Tibial artery (tissue), 4 donors: Measurements from ENCODE around the gene AP2M1.

Experiments
- DNase-seq, 2 donors: peaks; one replicate each; pipeline ENCODE4 v3.0.0-alpha.2; 2019
- H3K27ac ChIP-seq, 2 donors: fragments of 200-600 bp; sonication (generic) in 1 of 2; 1 replicate in 1 of 2; 2 replicates in 1 of 2; pipeline ENCODE4 v1.5.1; 2018 to 2019; ENCODE audit warnings: mild to moderate bottlenecking in 1 of 2
- H3K27me3 ChIP-seq, 2 donors: fragments of 200-600 bp; sonication (generic) in 1 of 2; one replicate each; pipeline versions ENCODE4 v1.5.1 to v1.6.0; 2016 to 2019
- H3K36me3 ChIP-seq, 3 donors: fragments of 200-600 bp; sonication (generic) in 2 of 3; one replicate each; pipeline ENCODE4 v1.5.1; 2016 to 2019; ENCODE audit warnings: mild to moderate bottlenecking in 2 of 3
- H3K4me1 ChIP-seq, 4 donors: fragments of 200-600 bp; sonication (generic) in 2 of 4; 1 replicate in 3 of 4; 2 replicates in 1 of 4; pipeline ENCODE4 v1.5.1; 2016 to 2019
- H3K4me3 ChIP-seq, 2 donors: fragments of 200-600 bp; sonication (generic) in 1 of 2; 1 replicate in 1 of 2; 2 replicates in 1 of 2; pipeline ENCODE4 v1.5.1; 2018 to 2019; ENCODE audit warnings: mild to moderate bottlenecking in 2 of 2
- H3K9me3 ChIP-seq, 3 donors: fragments of 200-600 bp; sonication (generic) in 1 of 3; one replicate each; pipeline ENCODE4 v1.5.1; 2016 to 2019
- intact Hi-C: fragments of 100-400 bp; cut with DNase I; formaldehyde crosslinking; loops from one replicate; pipeline ENCODE4 v1.15.0; 2023; ENCODE audit warnings: low total_unique reads
- TF ChIP-seq, protein P1 (sequence below), 2 experiments: fragments of 200-600 bp in 1 of 2; fragments of 450-650 bp in 1 of 2; IDR thresholded peaks; one replicate each; pipeline ENCODE4 v1.5.1; 2017 to 2019; ENCODE audit warnings: antibody characterized with exemption in 2 of 2, mild to moderate bottlenecking in 1 of 2, moderate library complexity in 1 of 2

Gene AP2M1

DNA sequence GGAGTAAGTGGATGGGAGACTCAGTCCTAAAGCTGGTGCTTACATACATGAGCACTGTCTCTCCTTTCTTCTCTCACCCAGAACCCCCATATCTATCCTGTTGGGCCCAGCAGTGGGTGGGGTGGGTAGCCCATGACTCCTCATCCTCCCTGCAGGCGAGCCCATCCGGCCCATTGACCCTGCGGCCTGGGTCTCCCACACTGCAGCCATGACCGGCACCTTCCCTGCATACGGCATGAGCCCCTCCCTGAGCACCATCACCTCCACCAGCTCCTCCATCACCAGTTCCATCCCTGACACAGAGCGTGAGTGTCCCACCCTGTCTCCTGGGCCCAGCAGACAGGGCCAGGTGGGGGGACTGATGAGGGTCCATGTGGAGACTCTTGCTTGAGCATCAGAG is 8.0 kb upstream of the AP2M1 start:
- TF ChIP-seq, protein P1, sequence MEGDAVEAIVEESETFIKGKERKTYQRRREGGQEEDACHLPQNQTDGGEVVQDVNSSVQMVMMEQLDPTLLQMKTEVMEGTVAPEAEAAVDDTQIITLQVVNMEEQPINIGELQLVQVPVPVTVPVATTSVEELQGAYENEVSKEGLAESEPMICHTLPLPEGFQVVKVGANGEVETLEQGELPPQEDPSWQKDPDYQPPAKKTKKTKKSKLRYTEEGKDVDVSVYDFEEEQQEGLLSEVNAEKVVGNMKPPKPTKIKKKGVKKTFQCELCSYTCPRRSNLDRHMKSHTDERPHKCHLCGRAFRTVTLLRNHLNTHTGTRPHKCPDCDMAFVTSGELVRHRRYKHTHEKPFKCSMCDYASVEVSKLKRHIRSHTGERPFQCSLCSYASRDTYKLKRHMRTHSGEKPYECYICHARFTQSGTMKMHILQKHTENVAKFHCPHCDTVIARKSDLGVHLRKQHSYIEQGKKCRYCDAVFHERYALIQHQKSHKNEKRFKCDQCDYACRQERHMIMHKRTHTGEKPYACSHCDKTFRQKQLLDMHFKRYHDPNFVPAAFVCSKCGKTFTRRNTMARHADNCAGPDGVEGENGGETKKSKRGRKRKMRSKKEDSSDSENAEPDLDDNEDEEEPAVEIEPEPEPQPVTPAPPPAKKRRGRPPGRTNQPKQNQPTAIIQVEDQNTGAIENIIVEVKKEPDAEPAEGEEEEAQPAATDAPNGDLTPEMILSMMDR (IDR thresholded peaks at IDR 0.05) = no peak
- intact Hi-C loops = no loop called here
- Histone ChIP-seq H3K27ac (no peak overlapping the region), H3K4me1 (peaks cover 0 to 23% (median 8%) of the 10 kb centered on the region in 4 donors), H3K27me3 (no peaks in the 10 kb centered on the region), H3K9me3 (no peaks in the 10 kb centered on the region), H3K36me3 (peaks cover 76 to 87% (median 86%) of the 10 kb centered on the region in 3 donors), H3K4me3 (no peak overlapping the region)
- no peak for DNase-seq

DNA sequence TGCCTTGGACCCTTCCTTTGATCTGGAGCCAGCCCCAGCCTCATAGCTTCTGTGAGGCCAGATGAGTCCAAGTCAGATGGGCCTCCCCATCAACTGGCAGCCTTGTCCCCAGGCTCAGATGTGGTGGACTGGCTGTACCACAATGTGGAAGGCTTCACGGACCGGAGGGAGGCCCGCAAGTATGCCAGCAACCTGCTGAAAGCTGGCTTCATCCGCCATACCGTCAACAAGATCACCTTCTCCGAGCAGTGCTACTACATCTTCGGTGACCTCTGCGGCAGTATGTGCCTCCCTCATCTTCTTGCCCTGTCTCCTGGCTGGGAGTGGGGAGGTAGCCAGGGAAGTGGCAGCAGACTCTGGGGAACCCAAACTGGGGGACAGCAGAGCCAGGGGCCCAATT is 6.9 kb upstream of the AP2M1 start:
- no peak for DNase-seq
- Histone ChIP-seq H3K4me1 (peaks cover 0 to 12% (median 4%) of the 10 kb centered on the region in 4 donors), H3K4me3 (no peak overlapping the region), H3K9me3 (no peaks in the 10 kb centered on the region), H3K36me3 (peaks cover 78 to 98% (median 90%) of the 10 kb centered on the region in 3 donors), H3K27ac (no peak overlapping the region), H3K27me3 (no peaks in the 10 kb centered on the region)
- intact Hi-C loops = no loop called here
- TF ChIP-seq, protein P1 (IDR thresholded peaks at IDR 0.05) = no peak

DNA sequence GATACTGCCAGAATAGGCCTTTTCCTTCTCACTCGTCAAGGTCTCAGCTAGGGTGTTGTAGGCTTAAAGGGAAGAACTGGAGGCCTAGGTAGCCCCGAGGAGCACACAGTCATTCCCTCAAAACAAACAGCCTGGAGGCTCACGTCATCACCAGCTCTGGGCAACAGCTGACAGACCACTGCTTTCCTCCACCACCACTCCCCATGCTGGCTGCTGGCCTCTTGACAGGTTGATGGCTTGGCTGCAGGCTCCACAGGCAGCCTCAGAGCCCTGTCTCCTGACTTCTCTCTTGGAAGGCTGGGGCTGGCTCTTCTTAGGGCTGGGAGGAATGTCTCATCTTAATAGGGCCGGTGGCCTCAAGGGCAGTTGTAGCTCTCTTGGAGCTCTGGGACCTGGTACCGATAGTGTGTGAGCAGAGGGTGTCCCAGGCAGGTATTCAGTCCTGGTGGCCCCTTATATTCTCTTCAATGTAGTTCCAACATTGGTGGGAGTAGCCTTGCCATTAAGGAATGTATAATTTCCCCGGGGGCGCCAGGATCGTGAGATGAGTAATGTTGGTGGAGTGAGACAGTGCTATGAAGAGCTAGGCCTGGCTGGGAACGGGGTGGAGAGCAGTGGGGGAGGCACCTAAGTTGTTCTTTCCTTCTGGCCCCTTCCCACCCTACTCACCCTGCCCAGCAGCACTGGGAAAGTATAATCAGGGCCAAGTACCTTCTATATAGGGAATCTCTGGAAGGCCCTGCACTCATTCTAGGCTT is 6.1 kb upstream of the AP2M1 start:
- H3K4me3 ChIP-seq = no peak overlapping the region
- DNase-seq = no peak

DNA sequence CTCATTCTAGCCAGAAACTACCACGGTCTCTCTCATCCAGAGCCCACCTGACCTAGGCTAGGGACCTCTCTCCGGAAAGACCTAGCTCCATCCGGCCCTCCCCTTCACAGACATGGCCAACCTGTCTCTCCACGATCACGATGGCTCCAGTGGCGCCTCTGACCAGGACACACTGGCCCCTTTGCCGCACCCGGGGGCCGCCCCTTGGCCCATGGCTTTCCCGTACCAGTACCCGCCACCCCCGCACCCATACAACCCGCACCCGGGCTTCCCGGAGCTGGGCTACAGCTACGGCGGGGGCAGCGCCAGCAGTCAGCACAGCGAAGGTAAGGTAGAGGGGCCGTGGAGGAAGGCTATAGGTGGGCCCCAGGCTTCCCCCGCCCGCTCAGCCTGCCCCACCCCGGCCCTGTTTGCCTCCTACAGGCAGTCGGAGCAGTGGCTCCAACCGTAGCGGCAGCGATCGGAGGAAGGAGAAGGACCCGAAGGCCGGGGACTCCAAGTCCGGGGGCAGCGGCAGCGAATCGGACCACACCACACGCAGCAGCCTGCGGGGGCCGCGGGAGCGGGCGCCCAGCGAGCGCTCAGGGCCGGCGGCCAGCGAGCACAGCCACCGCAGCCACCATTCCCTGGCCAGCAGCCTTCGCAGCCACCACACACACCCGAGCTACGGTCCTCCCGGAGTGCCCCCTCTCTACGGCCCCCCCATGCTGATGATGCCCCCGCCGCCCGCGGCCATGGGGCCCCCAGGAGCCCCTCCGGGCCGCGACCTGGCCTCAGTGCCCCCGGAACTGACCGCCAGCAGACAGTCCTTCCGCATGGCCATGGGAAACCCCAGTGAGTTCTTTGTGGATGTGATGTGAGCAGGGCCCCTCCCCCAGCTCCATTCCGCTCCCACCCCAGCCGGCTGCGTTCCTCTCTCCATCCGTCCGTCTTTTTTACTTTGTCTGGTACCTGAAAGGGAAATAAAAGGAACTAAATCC is 4.5 kb upstream of the AP2M1 start:
- no peaks in the 10 kb centered on the region for H3K27me3 ChIP-seq
- no peak overlapping the region for H3K4me3 ChIP-seq
- DNase-seq = no peak
- no peak overlapping the region for H3K27ac ChIP-seq
- peaks cover 0 to 7% (median 4%) of the 10 kb centered on the region in 4 donors for H3K4me1 ChIP-seq
- intact Hi-C loops = no loop called here
- peaks cover 57 to 81% (median 68%) of the 10 kb centered on the region in 3 donors for H3K36me3 ChIP-seq
- TF ChIP-seq, protein P1 (IDR thresholded peaks at IDR 0.05) = no peak
- H3K9me3 ChIP-seq = no peaks in the 10 kb centered on the region

More for the DNA sequence above, 6.1 kb upstream of the AP2M1 start:
- Histone ChIP-seq H3K9me3 (no peaks in the 10 kb centered on the region), H3K27me3 (no peaks in the 10 kb centered on the region), H3K27ac (no peak overlapping the region), H3K36me3 (peaks cover 73 to 98% (median 85%) of the 10 kb centered on the region in 3 donors), H3K4me1 (peaks cover 0 to 4% (median 0%) of the 10 kb centered on the region in 4 donors)
- TF ChIP-seq, protein P1 (IDR thresholded peaks at IDR 0.05) = no peak
- intact Hi-C loops = no loop called here

DNA sequence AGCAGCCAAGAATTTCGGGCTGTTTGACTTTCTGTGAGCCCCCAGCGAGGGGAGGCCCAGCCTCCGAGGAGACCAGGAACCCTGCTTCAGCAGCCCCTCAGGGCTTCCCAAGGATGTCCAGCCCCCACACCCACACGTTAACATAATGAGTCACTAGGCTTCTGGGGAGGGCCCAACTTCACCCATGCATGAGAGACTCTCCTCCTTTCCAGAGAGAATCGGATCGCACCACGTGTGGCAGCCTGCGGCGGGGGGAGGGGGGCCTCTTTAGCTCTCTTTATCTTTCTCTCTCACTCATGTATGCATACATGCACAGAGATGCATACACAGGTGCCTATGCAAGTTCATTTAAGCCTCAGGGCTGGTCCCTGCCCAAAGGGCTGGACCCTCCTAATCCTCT is 3.1 kb upstream of the AP2M1 start:
- H3K4me1 ChIP-seq = peaks cover 0 to 20% (median 14%) of the 10 kb centered on the region in 4 donors
- H3K27me3 ChIP-seq = no peaks in the 10 kb centered on the region
- H3K27ac ChIP-seq = no peak overlapping the region
- no peak overlapping the region for H3K4me3 ChIP-seq
- no peaks in the 10 kb centered on the region for H3K9me3 ChIP-seq
- H3K36me3 ChIP-seq = peaks cover 43 to 67% (median 54%) of the 10 kb centered on the region in 3 donors
- DNase-seq = no peak
- TF ChIP-seq, protein P1 (IDR thresholded peaks at IDR 0.05) = no peak
- intact Hi-C loops = no loop called here
